H1 (cell line): Measurements from ENCODE around the gene SPATS2. TPM values are rescaled to one million over a fixed set of nuclear protein-coding genes. Genes with fewer than 3 reads are reported as not detected.

Source experiments
- CTCF ChIA-PET: fragments of 300-600 bp; sonication (Branson Sonifier 250); formaldehyde crosslinking; loops from one replicate; lab custom pipeline; 2021; ENCODE audit not compliant: partially characterized antibody; lab: Charles Lee
- POLR2A ChIA-PET: fragments of 300-600 bp; sonication (Branson Sonifier 250); formaldehyde crosslinking; loops from one replicate; lab custom pipeline; 2021; ENCODE audit warnings: inconsistent platforms; ENCODE audit not compliant: partially characterized antibody; lab: Charles Lee
- DNase-seq, 2 experiments: peaks; one replicate each; pipeline versions ENCODE4 v3.0.0 to v3.0.0-alpha.2; 2010 to 2022; ENCODE audit warnings: low spot score in 2 of 2, low read depth in 1 of 2, mixed read lengths in 1 of 2
- FAIRE-seq: peaks from 2 replicates; lab custom pipeline; 2011; peaks lifted over from hg19 to GRCh38; lab: Jason Lieb, UNC
- H2AFZ ChIP-seq: 2 replicates; pipeline ENCODE4 v1.8.1; 2012; ENCODE audit warnings: low read length, inconsistent platforms
- H2AK5ac ChIP-seq: 2 replicates; pipeline ENCODE4 v1.6.1; 2013; ENCODE audit warnings: low read depth, low read length
- H2BK120ac ChIP-seq: replicated peaks from 2 replicates; pipeline ENCODE3; 2013; ENCODE audit warnings: low read depth, low read length, inconsistent platforms
- H2BK12ac ChIP-seq: 2 replicates; pipeline ENCODE4 v1.6.1; 2013; ENCODE audit warnings: low read depth, low read length
- H2BK15ac ChIP-seq: 2 replicates; pipeline ENCODE4 v1.6.1; 2013; ENCODE audit warnings: low read length
- H2BK20ac ChIP-seq: 2 replicates; pipeline ENCODE4 v1.6.1; 2013; ENCODE audit warnings: low read length
- H2BK5ac ChIP-seq: 2 replicates; pipeline ENCODE4 v1.6.1; 2013; ENCODE audit warnings: low read depth, low read length
- H3K14ac ChIP-seq: 2 replicates; pipeline ENCODE4 v1.6.1; 2013; ENCODE audit warnings: inconsistent platforms; ENCODE audit not compliant: insufficient read length
- H3K18ac ChIP-seq: 2 replicates; pipeline ENCODE4 v1.6.1; 2013; ENCODE audit warnings: low read length; ENCODE audit errors: extremely low read depth
- H3K23ac ChIP-seq: 2 replicates; pipeline ENCODE4 v1.6.1; 2013; ENCODE audit warnings: inconsistent platforms; ENCODE audit not compliant: insufficient read length
- H3K23me2 ChIP-seq: 2 replicates; pipeline ENCODE4 v1.6.1; 2013; ENCODE audit warnings: low read depth, low read length
- H3K27ac ChIP-seq: 2 replicates; pipeline ENCODE4 v1.6.1; 2011; ENCODE audit warnings: low read depth, low read length, inconsistent platforms
- H3K27me3 ChIP-seq, 4 experiments: replicated peaks in 1 of 4; 1 replicate in 1 of 4; 2 replicates in 3 of 4; pipeline versions ENCODE4 v1.6.1 to v1.8.1; 2011 to 2013; ENCODE audit warnings: low read length in 3 of 4, mild to moderate bottlenecking in 3 of 4, inconsistent platforms in 2 of 4, mixed read lengths in 2 of 4, moderate library complexity in 1 of 4; ENCODE audit not compliant: control insufficient read depth in 3 of 4, insufficient read depth in 3 of 4; ENCODE audit errors: extremely low read depth in 1 of 4
- H3K36me3 ChIP-seq, 4 experiments: 2 replicates each; pipeline versions ENCODE4 v1.6.1 to v1.8.1; 2011 to 2013; ENCODE audit warnings: mild to moderate bottlenecking in 4 of 4, low read length in 3 of 4, moderate library complexity in 2 of 4, control low read depth in 1 of 4, inconsistent platforms in 1 of 4; ENCODE audit not compliant: insufficient read depth in 4 of 4, control insufficient read depth in 2 of 4
- H3K4ac ChIP-seq: replicated peaks from 2 replicates; pipeline ENCODE3; 2013; ENCODE audit warnings: low read length, low read depth, mixed read lengths, inconsistent platforms; ENCODE audit not compliant: insufficient read length
- H3K4me1 ChIP-seq, 4 experiments: replicated peaks in 1 of 4; 1 replicate in 1 of 4; 2 replicates in 3 of 4; pipeline versions ENCODE4 v1.6.1 to v1.8.1; 2011 to 2013; ENCODE audit warnings: low read length in 3 of 4, inconsistent platforms in 2 of 4, mixed read lengths in 1 of 4; ENCODE audit not compliant: insufficient read depth in 4 of 4, control insufficient read depth in 3 of 4
- H3K4me2 ChIP-seq, 2 experiments: 2 replicates each; pipeline versions ENCODE4 v1.6.1 to v1.8.1; 2011 to 2013; ENCODE audit warnings: low read depth in 2 of 2, low read length in 2 of 2, control low read depth in 1 of 2, inconsistent platforms in 1 of 2, mild to moderate bottlenecking in 1 of 2; ENCODE audit not compliant: insufficient read depth in 1 of 2
- H3K4me3 ChIP-seq, 4 experiments: fragments of 200-600, 300-600 bp in 1 of 4; sonication (generic), shearing (Covaris generic), sonication (Bioruptor Twin) in 1 of 4; 2 replicates each; pipeline versions ENCODE4 v1.5.1 to v1.8.1; 2011 to 2016; ENCODE audit warnings: low read length in 4 of 4, low read depth in 3 of 4, control low read depth in 2 of 4, inconsistent platforms in 2 of 4, mild to moderate bottlenecking in 2 of 4, mixed read lengths in 1 of 4, moderate library complexity in 1 of 4; ENCODE audit not compliant: insufficient read depth in 2 of 4; ENCODE audit errors: extremely low read depth in 1 of 4
- H3K56ac ChIP-seq: replicated peaks from 2 replicates; pipeline ENCODE3; 2013; ENCODE audit warnings: low read depth, mild to moderate bottlenecking, mixed read lengths, low read length, inconsistent platforms; ENCODE audit not compliant: insufficient read length
- H3K79me1 ChIP-seq: 2 replicates; pipeline ENCODE4 v1.6.1; 2013; ENCODE audit warnings: low read depth, low read length, control low read depth
- H3K79me2 ChIP-seq, 2 experiments: 2 replicates each; pipeline versions ENCODE4 v1.6.1 to v1.8.1; 2012 to 2013; ENCODE audit warnings: low read length in 2 of 2, mild to moderate bottlenecking in 2 of 2, inconsistent platforms in 1 of 2; ENCODE audit not compliant: insufficient read depth in 2 of 2, control insufficient read depth in 1 of 2
- H3K9ac ChIP-seq, 4 experiments: replicated peaks in 1 of 4; 1 replicate in 1 of 4; 2 replicates in 3 of 4; pipeline versions ENCODE4 v1.6.1 to v1.8.1; 2011 to 2013; ENCODE audit warnings: low read depth in 3 of 4, low read length in 3 of 4, control low read depth in 2 of 4, mild to moderate bottlenecking in 2 of 4, moderate library complexity in 2 of 4, inconsistent platforms in 1 of 4; ENCODE audit errors: extremely low read depth in 1 of 4
- H3K9me3 ChIP-seq, 2 experiments: 2 replicates each; pipeline versions ENCODE4 v1.6.1 to v1.8.1; 2012 to 2013; ENCODE audit warnings: mild to moderate bottlenecking in 2 of 2, moderate library complexity in 2 of 2, control low read depth in 1 of 2, inconsistent platforms in 1 of 2, low read depth in 1 of 2, low read length in 1 of 2, mixed read lengths in 1 of 2; ENCODE audit not compliant: insufficient read depth in 2 of 2
- H4K20me1 ChIP-seq, 2 experiments: replicated peaks in 1 of 2; 2 replicates each; pipeline versions ENCODE3 to v1.8.1; 2011 to 2013; ENCODE audit warnings: inconsistent platforms in 2 of 2, low read length in 2 of 2, mild to moderate bottlenecking in 1 of 2; ENCODE audit not compliant: insufficient read depth in 2 of 2, control insufficient read depth in 1 of 2
- H4K5ac ChIP-seq: 2 replicates; pipeline ENCODE4 v1.6.1; 2013; ENCODE audit warnings: low read length, low read depth, mixed read lengths, inconsistent platforms; ENCODE audit not compliant: insufficient read length
- H4K8ac ChIP-seq: 2 replicates; pipeline ENCODE4 v1.8.0; 2013; ENCODE audit warnings: mild to moderate bottlenecking, moderate library complexity, low read length, inconsistent platforms; ENCODE audit not compliant: insufficient read depth; ENCODE audit errors: extremely low read depth
- H4K91ac ChIP-seq: replicated peaks from 2 replicates; pipeline ENCODE3; 2013; ENCODE audit warnings: low read length, mixed read lengths, inconsistent platforms; ENCODE audit not compliant: insufficient read length
- BACH1 ChIP-seq: IDR thresholded peaks from 2 replicates; pipeline ENCODE4 v1.6.1; 2012; ENCODE audit warnings: low read length, improper control_type of control experiment
- EZH2 ChIP-seq: fragments of 200-600 bp; sonication (generic); IDR thresholded peaks from 2 replicates; pipeline ENCODE4 v1.7.1; 2012; ENCODE audit warnings: low read depth, mild to moderate bottlenecking, moderate library complexity, low read length, inconsistent platforms; ENCODE audit not compliant: severe bottlenecking
- POLR2AphosphoS5 ChIP-seq: IDR thresholded peaks from 2 replicates; pipeline ENCODE4 v1.6.1; 2011; ENCODE audit warnings: low read depth, low read length
- RFX5 ChIP-seq: IDR thresholded peaks from 2 replicates; pipeline ENCODE4 v1.6.1; 2011; ENCODE audit warnings: low read depth, low read length, improper control_type of control experiment, borderline replicate concordance
- SP2 ChIP-seq: IDR thresholded peaks from 2 replicates; pipeline ENCODE4 v1.6.1; 2012; ENCODE audit warnings: mild to moderate bottlenecking, low read length, inconsistent platforms
- TEAD4 ChIP-seq: IDR thresholded peaks from 2 replicates; pipeline ENCODE4 v1.6.1; 2012; ENCODE audit warnings: low read depth, low read length, inconsistent platforms, mixed read lengths
- WGBS, 2 experiments: shearing (Covaris generic) in 1 of 2; methylation state at CpG; one replicate each; pipeline versions ENCODE4 v1.1.6 to v1.1.7; 2013 to 2015; ENCODE audit warnings: low lambda C conversion rate in 2 of 2, mixed read lengths in 2 of 2, inconsistent platforms in 1 of 2, low coverage in 1 of 2, missing lambda C conversion rate in 1 of 2; ENCODE audit not compliant: insufficient replicate concordance in 2 of 2, insufficient coverage in 1 of 2, insufficient read length in 1 of 2; ENCODE audit errors: extremely low coverage in 1 of 2, missing lambda C conversion rate in 1 of 2; 5-methylcytosine and 5-hydroxymethylcytosine counted together
- polyA plus RNA-seq, 7 experiments: library from polyadenylated mRNA; depleted of rRNA in 3 of 7; stranded (reverse) in 5 of 7; unstranded in 2 of 7; fragments of >200 nt in 5 of 7; fragments of 200-250 nt in 2 of 7; gene quantifications; 1 replicate in 5 of 7; 2 replicates in 1 of 7; 4 replicates in 1 of 7; pipeline versions ENCODE4 v1.2.1 to v1.2.3, GENCODE V29; 2011 to 2013; ENCODE audit warnings: missing spikeins in 2 of 7, mixed read lengths in 2 of 7
- total RNA-seq: library from RNA; stranded (reverse); fragmentation: NEBNext Ultra II Directional; extraction: Animal tissue kit (Norgen Biotek cat#: 25700); gene quantifications from 2 replicates; pipeline ENCODE4 v1.2.1, GENCODE V29; 2021

SPATS2 gene
- total and polyA plus RNA-seq, 2 of the 8 experiments (the other 6 are each of a cell fraction or from before 2014, with no cell fraction given): 19.2 to 24.5 TPM

- DNase-seq: no peak
- Histone ChIP-seq H2BK5ac (no peak overlapping the region), H3K4ac (no peak overlapping the region), H3K14ac (no peak overlapping the region), H2BK12ac (peak overlapping the region; percentile 75; the same call in 1 of the 2 replicates), H4K8ac (peak overlapping the region; percentile 35), H3K36me3 (peaks cover 0 to 6% (median 0%) of the 10 kb centered on the region in 4 experiments; a peak in 1 of 8 replicates), H3K4me2 (0 out of 4 replicates have a peak overlapping the region, but pooled peaks of 1 of the 2 experiments have one; percentile 38), H3K23me2 (peaks cover 16% of the 10 kb centered on the region), H3K4me3 (no peak overlapping the region), H3K18ac (no peak overlapping the region; the same call in none of the 2 replicates), H4K20me1 (peaks cover 5 to 16% of the 10 kb centered on the region in 2 experiments), H3K9ac (no peak overlapping the region), H3K27ac (no peak overlapping the region), H3K56ac (no peak overlapping the region), H3K23ac (no peak overlapping the region), H2BK20ac (0 out of 2 replicates have a peak overlapping the region, but pooled peaks have one; percentile 61), H3K27me3 (peaks cover 72 to 98% (median 96%) of the 10 kb centered on the region in 4 experiments), H3K9me3 (no peaks in the 10 kb centered on the region), H4K5ac (no peak overlapping the region), H3K79me2 (no peaks in the 10 kb centered on the region), H3K4me1 (peaks cover 0 to 34% (median 17%) of the 10 kb centered on the region in 4 experiments; a peak in 6 of 7 replicates), H2BK120ac (no peak overlapping the region), H4K91ac (no peak overlapping the region), H2BK15ac (no peak overlapping the region), H3K79me1 (no peaks in the 10 kb centered on the region), H2AK5ac (peak overlapping the region; percentile 24; the same call in 1 of the 2 replicates), H2AFZ (no peak overlapping the region)
- POLR2A ChIA-PET: interaction anchor here (0.6 to 1.6 kb wide), 2 partner anchors 24 to 203 kb away, joined by 3 read pairs; no protein-coding TSS in a partner anchor
- TF ChIP-seq RFX5 (no peak), POLR2AphosphoS5 (no peak), EZH2 (peak; percentile 36), SP2 (no peak), BACH1 (no peak), TEAD4 (no peak)
- WGBS, 2 experiments: 63% methylated on average over 21 of the region's 21 CpGs; no CpG with 5 or more reads in 1 of the 2 experiments
- CTCF ChIA-PET: interaction anchor here (1.3 to 7.8 kb wide), 3 partner anchors 12 to 193 kb away, joined by 4 to 91 read pairs (median 8); no protein-coding TSS in a partner anchor
- no peak for FAIRE-seq
Observed at GRCh38 chr12:49540229-49541139, 173.2 kb downstream of the SPATS2 start.
